Parathyroid adenoma (tissue), 2 donors: ENCODE results near the gene MRC1.

Experiments
- H2AFZ ChIP-seq: fragments of 300-600 bp; sonication (generic); one replicate; pipeline ENCODE4 v1.7.0; 2017; ENCODE audit warnings: antibody characterized with exemption, mild to moderate bottlenecking
- H3K27ac ChIP-seq: fragments of 300-600 bp; sonication (generic); one replicate; pipeline ENCODE4 v1.7.0; 2017
- H3K27me3 ChIP-seq: fragments of 300-600 bp; sonication (generic); one replicate; pipeline ENCODE4 v1.7.0; 2017; ENCODE audit warnings: low read length; ENCODE audit not compliant: control insufficient read depth, insufficient read depth
- H3K36me3 ChIP-seq: fragments of 300-600 bp; sonication (generic); one replicate; pipeline ENCODE4 v1.7.0; 2017; ENCODE audit warnings: low read length; ENCODE audit not compliant: control insufficient read depth, insufficient read depth
- H3K4me1 ChIP-seq: fragments of 300-600 bp; sonication (generic); one replicate; pipeline ENCODE4 v1.7.0; 2017; ENCODE audit warnings: control low read depth
- H3K4me2 ChIP-seq: fragments of 300-600 bp; sonication (generic); one replicate; pipeline ENCODE4 v1.7.0; 2017; ENCODE audit warnings: low read length
- H3K4me3 ChIP-seq: fragments of 300-600 bp; sonication (generic); one replicate; pipeline ENCODE4 v1.7.0; 2017; ENCODE audit warnings: low read depth, low read length
- H3K79me2 ChIP-seq: fragments of 300-600 bp; sonication (generic); one replicate; pipeline ENCODE4 v1.7.0; 2017; ENCODE audit warnings: control low read depth
- H3K9ac ChIP-seq: fragments of 300-600 bp; sonication (generic); one replicate; pipeline ENCODE4 v1.7.0; 2017; ENCODE audit warnings: mild to moderate bottlenecking
- H3K9me3 ChIP-seq: fragments of 300-600 bp; sonication (generic); one replicate; pipeline ENCODE4 v1.7.0; 2017; ENCODE audit warnings: low read length; ENCODE audit not compliant: control insufficient read depth
- TF ChIP-seq, protein P1 (sequence below): fragments of 300-600 bp; sonication (generic); IDR thresholded peaks from one replicate; pipeline ENCODE4 v1.7.0; 2017; ENCODE audit warnings: antibody characterized with exemption, mild to moderate bottlenecking
- donor health status: primary hyperparathyroidism.

MRC1 gene

DNA sequence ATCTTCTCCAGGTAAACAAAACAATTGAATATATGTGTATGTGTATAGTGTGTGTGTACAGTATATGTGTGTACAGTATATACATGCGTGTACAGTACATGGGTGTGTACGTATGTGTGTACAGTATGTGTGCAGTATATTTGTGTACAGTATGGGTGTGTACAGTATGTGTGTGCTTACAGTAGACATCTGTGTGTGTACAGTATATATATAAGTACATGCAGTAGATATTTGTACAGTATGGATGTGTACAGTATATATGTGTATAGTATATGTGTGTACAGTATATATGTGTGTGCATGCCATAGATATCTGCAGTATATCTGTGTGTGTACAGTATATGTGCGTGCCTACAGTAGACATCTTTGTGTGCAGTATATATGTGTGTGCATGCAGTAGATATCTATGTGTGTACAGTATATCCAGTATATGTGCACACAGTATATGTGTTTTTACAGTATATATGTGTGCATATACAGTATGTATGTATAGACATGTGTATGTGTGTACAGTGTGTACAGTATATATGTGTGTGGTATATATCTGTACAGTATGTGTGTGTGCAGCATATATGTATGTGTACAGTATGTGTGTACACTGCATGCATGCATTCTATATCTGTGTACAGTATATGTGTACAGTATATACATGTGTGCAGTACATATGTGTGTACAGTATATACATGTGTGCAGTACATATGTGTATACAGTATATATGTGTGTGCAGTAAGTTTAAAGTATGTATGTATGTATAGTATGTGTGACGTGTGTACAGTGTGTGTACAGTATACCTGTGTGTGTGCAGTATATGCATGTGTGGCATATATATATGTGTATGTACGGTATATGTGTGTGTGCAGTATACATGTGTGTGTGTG lies 105.3 kb downstream of the MRC1 start:
- Histone ChIP-seq H3K4me1 (no peaks in the 10 kb centered on the region), H2AFZ (no peak overlapping the region), H3K4me2 (no peak overlapping the region), H3K4me3 (no peak overlapping the region), H3K9me3 (no peaks in the 10 kb centered on the region), H3K27ac (no peak overlapping the region), H3K9ac (no peak overlapping the region), H3K79me2 (no peaks in the 10 kb centered on the region), H3K36me3 (no peaks in the 10 kb centered on the region), H3K27me3 (no peaks in the 10 kb centered on the region)
- TF ChIP-seq, protein P1, sequence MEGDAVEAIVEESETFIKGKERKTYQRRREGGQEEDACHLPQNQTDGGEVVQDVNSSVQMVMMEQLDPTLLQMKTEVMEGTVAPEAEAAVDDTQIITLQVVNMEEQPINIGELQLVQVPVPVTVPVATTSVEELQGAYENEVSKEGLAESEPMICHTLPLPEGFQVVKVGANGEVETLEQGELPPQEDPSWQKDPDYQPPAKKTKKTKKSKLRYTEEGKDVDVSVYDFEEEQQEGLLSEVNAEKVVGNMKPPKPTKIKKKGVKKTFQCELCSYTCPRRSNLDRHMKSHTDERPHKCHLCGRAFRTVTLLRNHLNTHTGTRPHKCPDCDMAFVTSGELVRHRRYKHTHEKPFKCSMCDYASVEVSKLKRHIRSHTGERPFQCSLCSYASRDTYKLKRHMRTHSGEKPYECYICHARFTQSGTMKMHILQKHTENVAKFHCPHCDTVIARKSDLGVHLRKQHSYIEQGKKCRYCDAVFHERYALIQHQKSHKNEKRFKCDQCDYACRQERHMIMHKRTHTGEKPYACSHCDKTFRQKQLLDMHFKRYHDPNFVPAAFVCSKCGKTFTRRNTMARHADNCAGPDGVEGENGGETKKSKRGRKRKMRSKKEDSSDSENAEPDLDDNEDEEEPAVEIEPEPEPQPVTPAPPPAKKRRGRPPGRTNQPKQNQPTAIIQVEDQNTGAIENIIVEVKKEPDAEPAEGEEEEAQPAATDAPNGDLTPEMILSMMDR, result no peak

DNA sequence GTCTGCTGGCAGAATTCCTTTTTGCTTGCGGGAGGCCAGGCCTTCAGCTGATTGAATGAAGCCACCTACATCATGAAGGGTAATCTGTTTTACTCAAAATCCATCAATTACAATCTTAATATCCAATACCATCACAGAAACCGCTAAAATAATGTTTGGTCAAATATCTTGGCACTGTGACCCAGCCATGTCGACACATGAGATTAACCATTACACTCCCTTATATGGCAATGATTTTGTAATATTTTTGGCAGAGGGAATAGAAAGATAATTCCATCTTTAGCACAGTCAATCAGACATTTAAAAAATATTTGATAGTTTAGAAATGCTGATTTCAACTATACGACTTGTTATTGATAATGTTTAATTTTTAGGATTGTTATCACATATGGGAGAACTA lies 106.0 kb downstream of the MRC1 start:
- Histone ChIP-seq H3K4me1 (no peaks in the 10 kb centered on the region), H3K9ac (no peak overlapping the region), H2AFZ (no peak overlapping the region), H3K4me2 (no peak overlapping the region), H3K27me3 (no peaks in the 10 kb centered on the region), H3K9me3 (no peaks in the 10 kb centered on the region), H3K27ac (no peak overlapping the region), H3K36me3 (no peaks in the 10 kb centered on the region), H3K79me2 (no peaks in the 10 kb centered on the region), H3K4me3 (no peak overlapping the region)
- TF ChIP-seq, protein P1, result no peak

DNA sequence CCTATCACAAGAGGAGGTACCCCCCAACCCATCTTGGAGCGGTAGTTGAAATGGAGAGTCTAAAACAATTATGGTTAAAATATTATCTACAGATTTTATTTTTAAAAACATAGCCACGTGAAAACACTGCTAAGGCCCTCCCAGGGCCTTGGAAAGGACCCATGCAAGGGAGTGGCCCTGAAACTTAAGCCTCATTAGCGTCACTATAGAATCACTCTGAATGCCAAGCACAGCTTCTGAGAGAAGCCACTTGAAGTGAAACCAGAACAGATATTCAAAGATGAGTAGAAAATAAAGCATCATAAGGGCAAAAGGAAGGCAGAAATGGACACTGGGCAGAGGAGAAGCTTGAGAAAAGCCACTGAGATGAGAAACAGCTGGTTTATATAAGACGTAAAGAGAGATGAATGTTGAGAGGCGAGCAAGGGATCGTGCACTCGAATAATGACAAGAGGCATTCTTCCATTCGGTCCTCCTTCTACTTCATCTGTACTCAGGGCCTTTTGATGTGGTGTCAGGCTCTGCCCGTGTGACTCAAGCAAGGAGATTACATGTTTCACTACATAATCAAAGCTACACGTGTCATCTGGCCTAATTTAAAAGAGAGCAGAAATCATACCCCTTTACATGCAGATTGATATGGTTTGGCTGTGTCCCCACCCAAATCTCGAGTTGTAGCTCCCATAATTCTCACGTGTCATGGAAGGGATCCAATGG lies 109.2 kb downstream of the MRC1 start:
- no peak overlapping the region for H3K4me3 ChIP-seq
- no peak overlapping the region for H3K4me2 ChIP-seq
- H3K9me3 ChIP-seq, result no peaks in the 10 kb centered on the region
- H3K4me1 ChIP-seq, result no peaks in the 10 kb centered on the region
- H3K79me2 ChIP-seq, result no peaks in the 10 kb centered on the region
- no peaks in the 10 kb centered on the region for H3K36me3 ChIP-seq
- no peak overlapping the region for H2AFZ ChIP-seq
- no peaks in the 10 kb centered on the region for H3K27me3 ChIP-seq
- H3K9ac ChIP-seq, result no peak overlapping the region
- H3K27ac ChIP-seq, result no peak overlapping the region
- TF ChIP-seq, protein P1, result no peak

DNA sequence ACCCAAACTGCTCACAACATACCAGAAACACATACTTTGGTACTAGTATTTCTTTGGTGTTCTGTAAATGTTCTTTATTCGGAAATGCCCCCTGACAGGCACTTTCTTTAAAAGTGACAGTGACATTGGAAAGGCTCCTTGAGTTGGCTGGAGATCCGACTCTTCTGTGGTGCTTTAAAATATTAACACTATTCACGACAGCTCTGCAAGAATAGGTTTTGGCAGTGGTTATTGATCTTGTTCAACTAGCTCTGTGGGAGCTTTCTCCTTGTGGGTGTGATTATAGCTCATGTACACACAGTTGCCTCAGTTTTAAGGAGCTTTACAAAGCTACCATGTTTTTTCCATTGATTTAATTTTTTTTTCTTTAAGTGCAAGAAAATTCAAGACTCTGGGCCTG lies 112.2 kb downstream of the MRC1 start:
- no peak overlapping the region for H2AFZ ChIP-seq

More for the DNA sequence above, 112.2 kb downstream of the MRC1 start:
- no peaks in the 10 kb centered on the region for H3K4me1 ChIP-seq
- TF ChIP-seq, protein P1, result no peak
- no peaks in the 10 kb centered on the region for H3K27me3 ChIP-seq
- no peak overlapping the region for H3K4me2 ChIP-seq
- H3K36me3 ChIP-seq, result no peaks in the 10 kb centered on the region
- H3K9ac ChIP-seq, result no peak overlapping the region
- H3K27ac ChIP-seq, result no peak overlapping the region
- no peaks in the 10 kb centered on the region for H3K9me3 ChIP-seq
- no peaks in the 10 kb centered on the region for H3K79me2 ChIP-seq
- H3K4me3 ChIP-seq, result no peak overlapping the region
